HT1080 (cell line): ENCODE data around the gene ADCY4. TPM values are rescaled to one million over a fixed set of nuclear protein-coding genes. Genes with fewer than 3 reads are reported as not detected.

Experiments
- DNase-seq: peaks from one replicate; pipeline ENCODE4 v3.0.0-alpha.2; 2015; ENCODE audit warnings: low read depth
- small RNA-seq: library from RNA; depleted of rRNA; stranded (forward); fragments of <200 nt; gene quantifications from one replicate; pipeline ENCODE3, GENCODE V24; 2014
- total RNA-seq: library from RNA; depleted of rRNA; stranded (reverse); fragments of >200 nt; shearing (Covaris generic); gene quantifications from 2 replicates; pipeline ENCODE4 v1.2.3, GENCODE V29; 2014; rRNA removed

ADCY4 gene
- total RNA-seq, 1 experiment from 2014 or later = not detected

- no peak for DNase-seq
Observed at GRCh38 chr14:24278424-24278823, 56.4 kb downstream of the ADCY4 start.

GRCh38 chr14:24277606-24278321 lies 57.1 kb downstream of the ADCY4 start:
- DNase-seq = no peak

GRCh38 chr14:24277071-24277470 lies 57.8 kb downstream of the ADCY4 start:
- no peak for DNase-seq

- DNase-seq = peak; percentile 52
Observed at GRCh38 chr14:24274101-24274543, 60.7 kb downstream of the ADCY4 start.

GRCh38 chr14:24273422-24273998 lies 61.4 kb downstream of the ADCY4 start:
- no peak for DNase-seq

- no peak for DNase-seq
Observed at GRCh38 chr14:24272467-24272866, 62.4 kb downstream of the ADCY4 start.

- DNase-seq = no peak
Observed at GRCh38 chr14:24271834-24272263, 63.0 kb downstream of the ADCY4 start.

GRCh38 chr14:24271134-24271833 lies 63.6 kb downstream of the ADCY4 start, which contains the start of gene RABGGTA:
Gene RABGGTA, minus strand, starts transcription at chr14:24271597. Its CDS starts 482 bp downstream, at chr14:24271115.
- DNase-seq = peak; percentile 85

- DNase-seq = no peak
Observed at GRCh38 chr14:24270537-24271133, 64.2 kb downstream of the ADCY4 start.

- DNase-seq = no peak
Observed at GRCh38 chr14:24269910-24270536, 64.8 kb downstream of the ADCY4 start.

- DNase-seq = no peak
Observed at GRCh38 chr14:24269368-24269767, 65.5 kb downstream of the ADCY4 start.

Small RNA genes within 50 kb of the gene (small RNA-seq; reads per million reads assigned to genes)
- gene RF00026 = not detected

Other genes with a start within 250 kb of the ADCY4 start
- 27.1 and 29.3 TPM in 2 replicates for gene PCK2, start 240.8 kb downstream of the ADCY4 start, total RNA-seq
- 37.2 and 46.7 TPM in 2 replicates for gene DCAF11, start 220.3 kb downstream of the ADCY4 start, total RNA-seq
- gene NRL, start 220.1 kb downstream of the ADCY4 start, total RNA-seq = 1.3 and 4.4 TPM in 2 replicates
- gene FITM1, start 204.4 kb downstream of the ADCY4 start, total RNA-seq = 0.63 TPM in 1 of 2 replicates, not detected in the other
- 130 and 149 TPM in 2 replicates for gene PSME1, start 198.9 kb downstream of the ADCY4 start, total RNA-seq
- 30.2 and 32.2 TPM in 2 replicates for gene EMC9, start 193.5 kb downstream of the ADCY4 start, total RNA-seq
- gene PSME2, start 188.5 kb downstream of the ADCY4 start, total RNA-seq = 224 and 243 TPM in 2 replicates
- 57.7 and 69.8 TPM in 2 replicates for gene RNF31, start 187.6 kb downstream of the ADCY4 start, total RNA-seq
- 5.0 and 7.8 TPM in 2 replicates for gene IRF9, start 173.8 kb downstream of the ADCY4 start, total RNA-seq
- gene REC8, start 163.0 kb downstream of the ADCY4 start, total RNA-seq = 0.53 and 1.0 TPM in 2 replicates
- gene IPO4, start 146.3 kb downstream of the ADCY4 start, total RNA-seq = 242 and 273 TPM in 2 replicates
- gene TM9SF1, start 139.6 kb downstream of the ADCY4 start, total RNA-seq = 54.0 and 68.3 TPM in 2 replicates
- 0.13 TPM in 1 of 2 replicates, not detected in the other for gene TSSK4, start 129.4 kb downstream of the ADCY4 start, total RNA-seq
- gene CHMP4A, start 121.6 kb downstream of the ADCY4 start, total RNA-seq = 20.0 and 44.4 TPM in 2 replicates
- 10.6 and 12.3 TPM in 2 replicates for gene MDP1, start 119.0 kb downstream of the ADCY4 start, total RNA-seq
- gene NEDD8, start 102.7 kb downstream of the ADCY4 start, total RNA-seq = 307 and 368 TPM in 2 replicates
- gene GMPR2, start 102.1 kb downstream of the ADCY4 start, total RNA-seq = 92.5 and 107 TPM in 2 replicates
- gene TINF2, start 92.4 kb downstream of the ADCY4 start, total RNA-seq = 47.2 and 52.4 TPM in 2 replicates
- gene TGM1, start 71.9 kb downstream of the ADCY4 start, total RNA-seq = 0.76 and 1.4 TPM in 2 replicates
- gene RABGGTA, start 63.5 kb downstream of the ADCY4 start, total RNA-seq = 24.0 and 24.5 TPM in 2 replicates
- gene DHRS1, start 35.3 kb downstream of the ADCY4 start, total RNA-seq = 6.0 and 6.9 TPM in 2 replicates
- gene NOP9, start 35.2 kb downstream of the ADCY4 start, total RNA-seq = 21.1 and 25.6 TPM in 2 replicates
- 0.10 TPM in 1 of 2 replicates, not detected in the other for gene CIDEB, start 27.1 kb downstream of the ADCY4 start, total RNA-seq
- 5.0 and 7.8 TPM in 2 replicates for gene LTB4R2, start 24.9 kb downstream of the ADCY4 start, total RNA-seq
- 3.8 and 6.5 TPM in 2 replicates for gene LTB4R, start 23.6 kb downstream of the ADCY4 start, total RNA-seq
- gene RIPK3, start 4.9 kb upstream of the ADCY4 start, total RNA-seq = 0.08 TPM in 1 of 2 replicates, not detected in the other
- 0.32 TPM in 1 of 2 replicates, not detected in the other for gene NFATC4, start 33.1 kb upstream of the ADCY4 start, total RNA-seq
- 0.03 and 0.05 TPM in 2 replicates for gene NYNRIN, start 63.9 kb upstream of the ADCY4 start, total RNA-seq
- gene CBLN3, start 94.6 kb upstream of the ADCY4 start, total RNA-seq = 0.35 and 0.84 TPM in 2 replicates
- 18.0 and 20.8 TPM in 2 replicates for gene KHNYN, start 94.9 kb upstream of the ADCY4 start, total RNA-seq
- gene SDR39U1, start 107.7 kb upstream of the ADCY4 start, total RNA-seq = 11.7 and 21.9 TPM in 2 replicates
- gene CMA1, start 173.2 kb upstream of the ADCY4 start, total RNA-seq = not detected in 2 replicates
- gene CTSG, start 241.2 kb upstream of the ADCY4 start, total RNA-seq = not detected in 2 replicates